Head of caudate nucleus (tissue), 42 donors: ENCODE data around the gene SLC25A40.
"Not testable (repeated sequence)": the region's sequence is repeated elsewhere in the genome, so short reads cannot be mapped to it uniquely, and the experiment has no call there.

ENCODE experiments used
- DNase-seq, 42 donors: peaks; one replicate each; pipeline versions ENCODE4 v3.0.0 to v3.0.0-alpha.2; 2020 to 2021; ENCODE audit warnings: mixed read lengths in 7 of 42
- intact Hi-C: fragments of 100-400 bp; cut with DNase I; formaldehyde crosslinking; loops from one replicate; pipeline ENCODE4 v1.15.0; 2022

The SLC25A40 gene

GRCh38 chr7:87876040-87876868 lies at the start of gene SLC25A40, which contains the start of gene DBF4:
SLC25A40 (minus strand) TSS chr7:87876360; CDS start chr7:87858727, 17,633 bp downstream.
DBF4 (plus strand) TSS chr7:87876493; CDS start chr7:87876733, 240 bp downstream.
- intact Hi-C loops = loop anchor here (10.0 kb wide), 1 partner anchor 59 kb away; the partner anchor contains the start of gene ADAM22
- peak; percentile 80 to 97 (median 94) for DNase-seq

- intact Hi-C loops, DNase-seq: not testable (repeated sequence)
These were observed 46.7 kb upstream of the SLC25A40 start for GRCh38 chr7:87922759-87923395.

- intact Hi-C loops = no loop called here
- DNase-seq = no peak
These were observed 44.4 kb upstream of the SLC25A40 start for GRCh38 chr7:87920578-87920977.

- intact Hi-C loops = no loop called here
- no peak for DNase-seq
These were observed 43.7 kb upstream of the SLC25A40 start for GRCh38 chr7:87919875-87920274.

GRCh38 chr7:87918740-87919139 lies 42.6 kb upstream of the SLC25A40 start:
- intact Hi-C loops = no loop called here
- DNase-seq = no peak

GRCh38 chr7:87912121-87912520 lies 36.0 kb upstream of the SLC25A40 start:
- intact Hi-C loops = no loop called here
- no peak for DNase-seq

GRCh38 chr7:87908814-87909213 lies 32.7 kb upstream of the SLC25A40 start:
- DNase-seq, intact Hi-C loops: not testable (repeated sequence)

GRCh38 chr7:87907136-87907906 lies 31.2 kb upstream of the SLC25A40 start:
- intact Hi-C loops, DNase-seq: not testable (repeated sequence)

- intact Hi-C loops = no loop called here
These were observed 23.1 kb upstream of the SLC25A40 start for GRCh38 chr7:87899255-87899654.

GRCh38 chr7:87895363-87895762 lies 19.2 kb upstream of the SLC25A40 start:
- DNase-seq = no peak
- intact Hi-C loops = no loop called here

More at GRCh38 chr7:87899255-87899654, 23.1 kb upstream of the SLC25A40 start:
- DNase-seq = no peak

- DNase-seq = no peak
- intact Hi-C loops = no loop called here
These were observed 10.7 kb upstream of the SLC25A40 start for GRCh38 chr7:87886875-87887274.

- intact Hi-C loops = no loop called here
- DNase-seq = no peak
These were observed 8.9 kb upstream of the SLC25A40 start for GRCh38 chr7:87885018-87885417.

- intact Hi-C loops = no loop called here
- no peak for DNase-seq
These were observed 6.2 kb upstream of the SLC25A40 start for GRCh38 chr7:87882151-87882937.

- intact Hi-C loops = loop anchor here (10.0 kb wide), 1 partner anchor 57 kb away; the partner anchor contains the start of gene ADAM22
- no peak for DNase-seq
These were observed 2.1 kb upstream of the SLC25A40 start for GRCh38 chr7:87878208-87878735.

GRCh38 chr7:87877366-87878040 lies 1.3 kb upstream of the SLC25A40 start:
- intact Hi-C loops = loop anchor here (10.0 kb wide), 1 partner anchor 57 kb away; the partner anchor contains the start of gene ADAM22
- no peak for DNase-seq

- intact Hi-C loops = loop anchor here (10.0 kb wide), 1 partner anchor 58 kb away; the partner anchor contains the start of gene ADAM22
- DNase-seq = peak; percentile 45 to 88 (median 72)
These were observed 692 bp upstream of the SLC25A40 start for GRCh38 chr7:87876869-87877234.
